GM12892 (cell line): ENCODE results near the gene PAXX.
A peak's percentile ranks its signal among the peaks of the same experiment; 100 is the strongest.
"Not testable (repeated sequence)": the region's sequence is repeated elsewhere in the genome, so short reads cannot be mapped to it uniquely, and the experiment has no call there.

ENCODE experiments used
- DNase-seq: peaks from one replicate; pipeline ENCODE4 v3.0.0; 2011; ENCODE audit not compliant: insufficient read length
- FAIRE-seq: peaks from 2 replicates; lab custom pipeline; 2011; peaks lifted over from hg19 to GRCh38; lab: Jason Lieb, UNC
- POLR2A ChIP-seq: IDR thresholded peaks from 2 replicates; pipeline ENCODE4 v1.6.1; 2011; ENCODE audit warnings: low read depth, low read length, control low read depth
- POLR2AphosphoS5 ChIP-seq: IDR thresholded peaks from 2 replicates; pipeline ENCODE4 v1.6.1; 2011; ENCODE audit warnings: low read depth, low read length, control low read depth
- TAF1 ChIP-seq: IDR thresholded peaks from 2 replicates; pipeline ENCODE4 v1.6.1; 2011; ENCODE audit warnings: low read depth, mild to moderate bottlenecking, control low read depth, low read length, borderline replicate concordance

Gene PAXX

DNA sequence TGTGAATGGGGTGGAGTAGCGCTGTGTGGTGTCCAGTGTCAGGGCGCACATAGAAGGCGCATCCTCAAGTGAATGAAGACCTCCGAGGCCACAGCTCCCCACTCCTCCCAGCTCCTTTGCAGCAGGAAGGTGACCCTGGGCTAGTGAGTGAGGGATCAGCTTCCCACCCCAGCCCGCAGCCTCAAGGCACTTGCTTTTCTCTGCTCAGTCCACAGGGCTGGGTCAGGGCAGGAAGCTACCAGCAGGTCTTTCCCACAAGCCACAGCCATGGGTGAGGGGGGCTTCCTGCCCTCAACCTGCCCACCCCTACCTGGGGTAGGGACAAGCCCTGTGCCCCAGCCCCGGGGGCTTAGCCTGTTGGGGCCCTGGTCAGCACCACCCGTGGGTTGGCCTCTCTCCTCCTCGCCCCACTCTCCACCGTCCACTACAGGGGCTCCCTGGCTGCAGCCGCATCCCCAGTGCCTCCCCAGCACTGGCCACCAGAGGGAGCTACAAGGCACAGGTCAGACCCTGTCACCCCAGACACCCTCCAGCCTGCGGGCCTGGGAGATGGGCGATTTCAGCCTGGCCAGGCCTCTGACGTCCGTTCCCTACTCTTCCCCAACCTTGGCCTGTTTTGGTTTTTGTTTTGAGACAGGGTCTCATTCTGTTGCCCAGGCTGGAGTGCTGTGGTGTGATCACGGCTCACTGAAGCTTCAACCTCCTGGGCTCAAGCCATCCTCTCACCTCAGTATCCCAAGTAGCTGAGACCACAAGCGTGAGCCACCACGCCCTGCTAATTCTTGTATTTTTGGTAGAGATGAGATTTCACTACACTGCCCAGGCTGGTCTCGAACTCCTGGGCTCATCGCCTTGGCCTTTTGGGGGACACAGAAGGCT, 37.1 kb downstream of the PAXX start:
- peak; percentile 74 for DNase-seq
- TF ChIP-seq POLR2AphosphoS5 (no peak), POLR2A (no peak), TAF1 (no peak)
- peak; percentile 90 for FAIRE-seq

DNA sequence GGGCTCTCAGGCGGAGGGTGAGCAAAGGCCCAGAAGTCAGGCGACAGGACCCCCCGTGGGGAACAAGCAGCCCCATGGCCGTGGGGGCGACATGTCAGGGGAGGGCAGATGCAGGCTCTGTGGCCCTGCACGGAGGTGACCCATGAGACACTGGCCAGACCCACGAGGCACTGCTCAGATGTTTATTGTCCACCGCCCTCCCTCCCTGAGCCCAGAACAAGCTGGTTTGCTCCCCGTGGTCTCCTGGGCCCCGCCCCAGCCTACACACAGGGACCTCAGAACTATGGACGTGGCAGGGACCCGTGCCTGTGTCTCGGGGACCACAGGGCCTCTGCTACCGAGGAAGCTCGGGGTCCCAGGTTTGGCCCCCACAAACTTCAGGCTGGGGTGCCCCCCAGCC, 37.8 kb downstream of the PAXX start:
- no peak for FAIRE-seq
- no peak for DNase-seq
- TF ChIP-seq TAF1 (no peak), POLR2A (no peak), POLR2AphosphoS5 (no peak)

DNA sequence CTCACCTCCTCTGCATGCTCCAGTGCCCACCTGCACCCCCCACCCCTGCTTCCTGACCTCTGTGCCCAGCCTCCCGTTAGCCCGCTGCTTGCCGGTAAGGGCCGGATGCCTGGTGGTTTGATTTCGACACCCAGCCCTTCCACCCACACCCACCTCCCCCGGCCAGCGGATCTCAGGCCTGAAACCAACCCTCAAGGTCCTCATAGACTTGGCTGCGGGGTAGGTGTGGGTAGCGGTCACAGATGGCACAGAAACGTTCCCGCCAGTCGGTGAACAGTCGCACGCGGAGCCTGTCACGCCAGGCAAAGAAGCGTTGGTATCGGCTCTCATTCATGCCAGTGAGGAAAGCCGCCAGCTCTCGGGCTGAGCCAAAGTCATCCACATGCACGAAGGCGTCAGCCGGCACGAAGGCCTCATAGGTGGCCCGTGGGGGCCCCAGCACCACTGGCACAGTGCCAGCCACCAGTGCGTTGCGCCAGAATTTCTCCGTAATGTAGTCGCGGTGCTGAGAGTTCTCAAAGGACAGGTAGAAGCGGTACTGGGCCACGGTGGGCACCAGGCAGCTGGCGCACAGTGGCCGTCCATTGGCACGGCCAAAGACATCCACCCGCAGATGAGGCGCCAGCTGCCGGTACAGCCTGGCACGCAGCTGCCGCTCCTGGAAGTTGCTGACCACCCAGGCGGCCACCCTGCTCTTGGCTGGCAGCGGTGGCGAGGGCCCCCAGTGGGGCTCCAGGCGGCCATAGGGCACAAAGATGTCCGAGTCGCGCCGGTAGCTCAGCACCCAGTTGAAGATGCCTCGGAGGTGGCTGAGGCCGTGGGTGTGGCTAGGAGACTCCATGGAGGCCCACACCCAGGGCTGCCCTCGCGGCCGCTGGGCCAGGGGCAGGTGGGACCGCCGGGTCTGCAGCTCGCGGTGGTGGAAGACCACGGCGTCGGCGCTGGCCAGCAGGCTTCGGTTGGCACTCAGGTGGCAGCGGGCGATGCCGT, 38.6 kb downstream of the PAXX start:
- DNase-seq (no peak), FAIRE-seq (no peak)
- TF ChIP-seq TAF1 (no peak), POLR2AphosphoS5 (no peak), POLR2A (no peak)

DNA sequence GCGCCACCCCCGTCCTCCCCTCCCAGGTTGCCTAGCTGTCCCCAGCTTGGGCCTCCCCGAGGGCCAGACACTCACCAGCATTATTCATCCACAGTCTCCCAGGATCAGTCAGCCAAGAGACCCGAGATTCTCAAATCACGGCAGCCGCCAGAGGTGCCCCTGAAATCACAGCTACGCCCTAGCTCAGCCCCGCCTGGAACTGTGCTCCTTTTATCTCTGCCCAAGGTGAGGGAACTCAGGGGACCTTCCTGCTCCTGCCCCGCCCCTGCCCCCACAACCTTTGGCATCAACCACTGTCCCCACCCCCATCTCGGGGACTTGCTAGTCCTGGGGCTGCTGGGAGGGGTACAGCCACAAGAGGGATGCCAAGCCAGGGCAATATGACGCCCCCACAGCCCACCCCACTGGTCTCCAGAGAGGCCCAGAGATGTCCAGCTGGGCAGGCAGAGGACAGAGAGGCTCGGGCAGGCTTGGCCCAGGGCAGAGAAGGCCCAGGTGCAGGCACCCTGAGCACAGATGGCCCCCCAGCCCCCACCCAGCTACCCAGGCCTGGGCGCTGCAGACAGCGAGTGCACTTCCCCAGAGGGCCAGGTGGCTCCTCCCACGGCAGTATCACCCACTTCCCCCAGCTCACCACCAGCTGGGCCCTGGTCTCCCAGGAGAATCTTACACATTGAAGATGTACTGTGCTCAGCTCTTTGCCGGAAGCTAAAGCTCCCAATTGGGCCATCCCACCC, 39.9 kb downstream of the PAXX start, which contains the start of gene FUT7:
Gene FUT7, minus strand, starts transcription at position 185 of the 737 bp plus-strand sequence. Its CDS starts 97 bp downstream, at position 88.
- FAIRE-seq = no peak
- no peak for TF ChIP-seq TAF1
- no peak for TF ChIP-seq POLR2A
- no peak for TF ChIP-seq POLR2AphosphoS5
- no peak for DNase-seq

DNA sequence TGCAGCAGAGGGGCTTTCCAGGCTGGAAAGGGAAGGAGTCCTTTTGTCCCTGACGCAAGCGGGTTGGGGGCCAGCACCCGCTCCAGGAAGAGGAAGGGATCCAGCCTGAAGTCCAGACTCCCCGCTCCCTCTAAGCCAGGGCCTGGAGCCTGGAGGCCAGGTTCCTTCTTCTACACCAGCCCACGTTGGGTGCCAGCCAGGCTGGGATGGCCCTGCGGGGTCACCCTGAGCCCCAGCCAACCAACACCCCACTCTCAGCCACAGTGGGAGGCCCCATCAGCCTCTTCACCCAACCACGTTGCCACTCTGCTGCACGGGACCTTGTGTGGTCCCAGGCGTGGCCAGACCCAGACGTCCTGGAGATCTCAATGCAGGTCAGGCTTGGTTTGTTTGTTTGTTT, 40.6 kb downstream of the PAXX start:
- no peak for DNase-seq
- no peak for FAIRE-seq
- no peak for TF ChIP-seq POLR2A

DNA sequence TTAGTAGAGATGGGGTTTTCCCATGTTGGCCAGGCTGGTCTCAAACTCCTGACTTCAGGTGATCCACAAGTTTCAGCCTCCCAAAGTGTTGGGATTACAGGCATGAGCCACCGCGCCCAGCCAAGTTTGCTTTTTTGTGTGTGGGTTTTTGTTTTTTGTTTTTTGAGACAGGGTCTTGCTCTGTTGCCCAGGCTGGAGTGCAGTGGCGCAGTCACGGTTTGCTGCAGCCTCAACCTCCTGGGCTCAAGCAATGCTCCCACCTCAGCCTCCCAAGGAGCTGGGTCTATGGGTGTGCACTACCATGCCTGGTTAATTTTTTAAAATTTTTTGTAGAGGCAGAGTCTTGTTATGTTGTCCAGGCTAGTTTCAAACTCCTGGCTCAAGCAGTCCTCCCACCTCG, 41.3 kb downstream of the PAXX start:
- DNase-seq, FAIRE-seq: not testable (repeated sequence)

DNA sequence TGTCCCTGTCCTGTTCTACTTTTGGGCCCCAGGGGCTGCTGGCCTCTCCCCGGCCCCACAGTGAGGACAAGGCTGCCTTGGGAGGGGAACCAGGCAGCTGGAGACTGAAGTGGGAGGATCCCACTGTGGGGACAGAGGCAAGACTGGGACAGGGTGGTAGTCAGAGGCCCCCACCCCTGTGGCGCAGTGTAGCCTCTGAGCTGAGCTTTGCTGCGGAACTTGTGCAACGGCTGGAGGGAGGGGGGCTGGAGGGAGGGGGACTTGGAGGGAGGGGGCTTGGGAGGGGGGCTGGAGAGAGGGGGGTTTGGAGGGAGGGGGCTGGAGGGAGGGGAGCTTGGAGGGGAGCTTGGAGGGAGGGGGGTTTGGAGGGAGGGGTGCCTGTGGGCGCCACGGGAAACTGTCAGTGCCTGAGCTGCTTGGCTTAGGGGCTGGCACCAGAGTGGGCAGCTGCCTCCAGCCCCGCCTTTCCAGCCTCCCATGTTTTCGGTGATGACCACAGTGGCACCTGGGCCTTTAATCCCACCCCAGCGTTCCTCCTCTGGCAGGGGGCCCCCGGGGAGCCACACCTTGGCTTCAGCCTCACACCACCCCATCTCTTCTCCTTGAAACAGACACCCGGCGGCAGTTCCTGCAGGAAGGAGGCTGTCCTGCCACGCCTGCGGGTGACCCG, 42.0 kb downstream of the PAXX start:
- TF ChIP-seq POLR2AphosphoS5 (no peak), POLR2A (no peak), TAF1 (no peak)
- no peak for FAIRE-seq
- DNase-seq = no peak

DNA sequence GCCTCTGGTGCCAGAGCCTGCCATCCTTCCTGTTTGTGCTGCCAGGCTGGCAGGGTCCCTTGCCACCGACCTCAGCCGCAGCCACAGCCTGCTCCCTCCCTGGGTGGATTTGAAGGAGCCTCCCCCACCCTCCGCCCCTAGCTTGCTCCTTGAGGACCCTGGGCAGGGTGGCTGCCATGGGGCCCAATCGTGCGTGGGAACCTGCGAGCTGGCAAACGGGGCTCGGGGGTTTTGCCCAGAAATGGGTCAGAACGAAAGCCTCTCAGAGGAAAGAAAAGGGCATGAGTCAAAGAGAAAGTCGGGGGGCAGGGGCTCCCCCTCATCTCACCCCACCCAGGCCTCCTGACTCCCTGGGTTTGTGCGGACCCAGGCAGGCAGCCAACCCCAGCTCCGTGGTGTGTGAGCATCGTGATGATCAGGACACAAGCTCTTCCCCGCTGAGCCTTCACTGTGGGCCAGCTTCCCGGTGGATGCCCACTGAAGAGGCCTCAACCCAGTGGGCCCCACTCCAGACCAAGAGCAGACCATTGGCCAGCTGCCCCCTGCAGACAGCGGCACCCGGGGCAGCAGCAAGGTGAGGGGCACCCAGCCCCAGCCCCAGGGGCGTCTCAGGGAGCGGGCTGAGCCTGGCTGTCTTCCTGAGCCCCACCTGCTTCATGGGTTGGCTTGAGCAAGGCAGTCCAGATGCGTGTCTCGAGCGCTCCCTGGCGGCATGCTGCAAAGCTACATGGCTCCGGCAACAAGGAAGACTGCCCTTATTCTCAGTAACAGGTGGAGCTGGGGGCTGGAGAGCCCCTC, 42.7 kb downstream of the PAXX start:
- no peak for TF ChIP-seq POLR2A
- FAIRE-seq (peak; percentile 99), DNase-seq (peak; percentile 95)

DNA sequence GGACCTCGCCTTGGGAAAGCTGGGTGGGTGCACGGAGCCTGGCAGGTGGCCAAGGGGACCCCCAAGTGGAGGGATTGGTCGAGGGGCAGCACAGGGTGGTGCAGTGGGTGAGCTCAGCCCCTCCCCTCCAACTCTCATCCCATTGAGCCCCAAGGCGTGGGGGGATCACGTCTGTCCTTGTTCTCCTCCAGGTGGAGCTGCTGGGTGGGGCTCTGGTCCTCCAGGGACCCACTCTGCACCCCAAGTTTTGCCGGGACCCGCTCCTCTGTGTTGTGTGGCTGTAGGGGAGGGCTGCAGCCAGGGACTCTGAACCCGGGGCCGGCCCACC, 43.2 kb downstream of the PAXX start:
- DNase-seq (no peak), FAIRE-seq (no peak)
- TF ChIP-seq POLR2A = no peak
- TF ChIP-seq POLR2AphosphoS5 = no peak

DNA sequence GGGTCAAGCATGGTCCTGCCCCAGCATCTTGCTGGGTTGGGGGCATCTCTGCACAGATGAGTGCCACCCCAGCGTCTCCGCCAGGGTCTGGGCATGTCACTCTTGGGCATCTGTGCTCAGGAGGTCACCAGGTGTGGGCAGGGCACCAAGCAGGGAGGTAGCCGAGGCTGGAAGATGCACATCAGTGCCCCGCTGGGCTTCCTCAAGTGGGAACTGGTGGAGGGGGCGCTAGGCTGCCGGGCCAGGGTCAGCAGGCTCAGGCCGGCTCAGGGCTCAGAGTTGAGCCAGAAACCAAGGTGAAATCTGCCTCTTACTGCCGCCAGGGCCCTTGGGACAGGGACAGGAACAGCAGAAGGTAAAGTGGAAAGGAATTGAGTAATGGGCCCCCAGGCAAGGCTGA, 43.7 kb downstream of the PAXX start:
- no peak for DNase-seq
- no peak for FAIRE-seq
- no peak for TF ChIP-seq POLR2AphosphoS5
- no peak for TF ChIP-seq POLR2A
- TF ChIP-seq TAF1 = no peak

DNA sequence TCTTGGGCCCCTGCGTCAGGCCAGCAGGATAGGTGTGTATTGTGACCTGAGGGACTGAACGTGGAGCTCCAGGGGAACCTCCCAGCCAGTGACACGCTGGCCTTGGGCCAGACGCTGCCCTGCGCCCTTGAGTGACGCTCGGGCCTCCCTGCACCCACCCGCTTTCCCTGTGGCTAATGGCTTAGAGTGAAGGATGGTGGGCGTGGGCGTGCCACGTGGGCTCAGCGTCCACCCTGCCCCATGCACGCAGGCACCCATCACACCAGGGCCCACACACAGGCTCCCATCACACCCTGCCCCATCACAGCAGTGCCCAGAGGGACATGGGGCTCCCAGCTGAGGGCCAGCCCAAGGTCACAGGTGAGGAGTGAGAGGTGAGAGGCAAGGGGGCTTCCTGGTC, 44.8 kb downstream of the PAXX start:
- DNase-seq (no peak), FAIRE-seq (no peak)
- no peak for TF ChIP-seq TAF1
- no peak for TF ChIP-seq POLR2AphosphoS5
- TF ChIP-seq POLR2A = no peak

DNA sequence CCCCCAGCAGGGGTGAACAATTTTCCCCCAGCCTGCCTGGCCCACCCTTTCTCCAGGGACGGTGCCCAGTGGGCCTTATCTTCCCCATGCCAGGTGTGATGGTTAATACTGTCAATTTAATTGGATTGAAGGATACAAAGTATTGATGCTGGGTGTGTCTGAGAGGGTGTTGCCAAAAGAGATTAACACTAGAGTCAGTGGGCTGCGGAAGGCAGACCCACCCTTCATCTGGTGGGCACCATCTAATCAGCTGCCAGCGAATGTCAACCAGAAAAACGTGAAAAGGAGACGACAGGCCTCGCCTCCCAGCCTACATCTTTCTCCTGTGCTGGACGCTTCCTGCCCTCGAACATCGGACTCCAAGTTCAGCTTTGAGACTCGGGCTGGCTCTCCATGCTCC, 45.3 kb downstream of the PAXX start:
- DNase-seq (no peak), FAIRE-seq (no peak)
- no peak for TF ChIP-seq POLR2AphosphoS5
- no peak for TF ChIP-seq POLR2A
- TF ChIP-seq TAF1 = no peak
